GM12892 (cell line): ENCODE results near the gene RBMS2.

Experiments
- POLR2A ChIP-seq: IDR thresholded peaks from 2 replicates; pipeline ENCODE4 v1.6.1; 2011; ENCODE audit warnings: low read depth, low read length, control low read depth
- POLR2AphosphoS5 ChIP-seq: IDR thresholded peaks from 2 replicates; pipeline ENCODE4 v1.6.1; 2011; ENCODE audit warnings: low read depth, low read length, control low read depth
- TAF1 ChIP-seq: IDR thresholded peaks from 2 replicates; pipeline ENCODE4 v1.6.1; 2011; ENCODE audit warnings: low read depth, mild to moderate bottlenecking, control low read depth, low read length, borderline replicate concordance

GRCh38 chr12:56585098-56585497, 63.5 kb downstream of the RBMS2 start:
- TF ChIP-seq POLR2AphosphoS5, result no peak
- TF ChIP-seq POLR2A, result no peak
- TF ChIP-seq TAF1, result no peak
